Pons (tissue), 1 donor: ENCODE data around the gene ARMCX2.
A peak's percentile ranks its signal among the peaks of the same experiment; 100 is the strongest.
"Not testable (repeated sequence)": the region's sequence is repeated elsewhere in the genome, so short reads cannot be mapped to it uniquely, and the experiment has no call there.

ENCODE experiments used
- DNase-seq: peaks from one replicate; pipeline ENCODE4 v3.0.0-alpha.2; 2016; ENCODE audit warnings: low spot score

Gene ARMCX2

DNA sequence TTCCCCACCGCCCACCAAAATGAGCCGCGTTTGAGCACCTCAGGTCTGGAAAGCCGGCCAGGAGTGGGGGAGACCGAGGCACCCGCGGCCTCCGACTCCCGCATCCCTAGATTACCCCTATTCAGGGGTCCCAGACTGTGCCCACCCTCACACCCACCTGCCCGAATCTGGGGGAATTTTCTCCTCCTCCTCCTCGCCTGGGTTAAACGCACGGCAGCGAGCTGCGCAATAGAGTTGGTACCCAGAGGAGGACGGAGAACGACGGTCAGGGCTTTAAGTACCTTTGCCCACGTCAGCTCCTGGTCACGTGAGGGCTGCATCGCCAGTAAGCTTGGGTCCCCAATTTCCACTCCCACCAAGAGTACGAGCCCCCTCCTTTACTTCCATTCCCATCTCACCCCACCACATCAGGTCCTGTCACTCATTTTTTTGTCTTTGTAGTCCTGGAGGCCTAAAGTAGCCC, at the start of gene ARMCX2:
TSS of gene ARMCX2 (minus strand) at position 250 of the 463 bp plus-strand sequence. CDS start 2,262 bp downstream, outside the sequence.
- DNase-seq, result peak; percentile 59

DNA sequence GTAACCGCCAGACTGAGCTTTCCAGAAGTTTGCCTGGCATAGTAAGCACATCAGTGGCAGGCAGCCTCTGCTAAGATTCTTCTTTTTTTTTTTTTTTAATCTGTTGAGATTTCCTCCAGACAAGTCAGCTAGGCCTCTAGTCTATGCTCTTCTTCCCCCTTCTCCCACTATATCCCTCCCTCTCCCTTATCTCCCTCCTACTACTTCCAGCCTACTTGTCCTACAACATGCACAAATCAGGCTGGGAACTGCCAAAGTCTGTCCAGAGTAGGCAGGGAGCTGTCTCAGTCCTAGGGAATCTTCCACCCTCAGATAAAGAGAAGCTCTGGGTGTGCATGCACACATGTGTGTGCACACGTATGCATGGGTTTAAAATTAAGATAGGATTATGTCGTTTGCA, 49.7 kb upstream of the ARMCX2 start:
- no peak for DNase-seq

DNA sequence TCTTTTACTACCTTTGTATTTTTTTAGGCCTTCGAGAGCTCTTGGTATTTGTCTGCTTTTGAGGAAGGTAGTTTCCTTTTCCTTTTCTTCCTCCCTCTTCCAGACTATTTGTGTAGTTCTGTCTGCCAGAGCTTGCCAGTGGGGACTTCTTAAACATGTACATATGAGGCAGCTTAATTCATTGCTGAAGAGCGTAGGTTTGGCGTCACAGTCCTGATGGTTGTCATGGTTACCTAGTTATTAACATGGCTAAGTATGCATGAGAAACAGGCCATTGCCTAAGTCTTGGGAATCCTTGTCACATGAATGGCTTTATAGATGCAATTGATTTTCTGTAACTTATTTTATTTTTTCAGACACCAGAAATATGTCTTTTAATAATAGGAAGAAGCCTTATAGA, 48.5 kb upstream of the ARMCX2 start:
- no peak for DNase-seq

DNA sequence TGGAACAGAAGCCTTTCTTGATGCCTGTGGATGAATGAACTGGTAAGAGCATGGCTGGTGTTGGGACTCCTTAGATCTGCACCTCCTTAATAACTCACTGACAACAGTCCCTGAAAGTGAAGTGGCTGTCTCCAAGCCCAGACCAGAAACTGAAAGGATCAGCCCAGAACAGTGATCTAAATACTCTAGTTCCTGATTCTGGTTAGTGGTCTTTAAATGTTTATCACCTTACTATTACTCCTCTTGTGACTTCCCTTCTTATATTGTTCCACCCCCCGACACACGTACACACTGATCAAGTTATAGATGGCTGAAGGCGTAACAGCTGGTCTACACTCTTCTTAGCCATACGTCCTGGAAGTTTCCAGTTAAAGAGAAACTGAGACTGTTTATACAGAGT, 33.8 kb upstream of the ARMCX2 start:
- peak; percentile 2 for DNase-seq

DNA sequence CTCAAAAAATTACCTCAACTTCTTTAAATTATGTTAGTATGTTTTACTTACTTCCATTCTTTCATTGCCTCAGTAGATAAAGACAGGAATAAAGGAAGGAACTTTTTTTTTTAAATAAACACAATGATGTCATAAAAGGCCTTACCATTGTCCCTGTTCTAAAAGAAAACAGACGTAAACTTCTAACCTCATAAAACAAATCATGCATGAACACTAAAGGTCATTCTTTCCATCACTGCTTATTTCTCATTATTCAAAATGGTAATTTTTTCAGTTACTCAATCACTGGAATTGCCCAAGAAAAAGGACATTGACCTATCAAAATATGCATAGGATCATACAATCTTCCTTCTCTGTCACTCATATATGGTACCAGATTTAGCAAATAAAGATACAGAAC, 32.2 kb upstream of the ARMCX2 start:
- no peak for DNase-seq

DNA sequence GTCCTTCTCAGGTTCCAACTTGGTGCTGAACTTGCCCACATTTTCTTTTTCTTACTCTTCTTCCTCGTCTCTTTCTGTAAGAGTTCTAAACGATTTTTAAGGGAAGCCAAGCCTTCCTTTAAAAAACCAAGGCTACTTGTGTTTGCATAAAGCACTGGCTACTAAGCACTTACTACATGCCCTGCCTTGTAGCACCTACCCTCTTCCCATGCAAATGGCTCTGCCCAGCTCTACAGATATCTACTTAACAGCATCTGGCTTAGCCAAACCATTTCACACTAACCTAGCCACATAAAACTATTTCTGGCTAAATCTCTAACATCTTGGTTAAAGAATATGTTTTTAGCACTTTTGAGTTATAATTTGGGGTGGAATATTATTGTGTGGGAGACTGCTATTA, 26.9 kb upstream of the ARMCX2 start:
- no peak for DNase-seq

DNA sequence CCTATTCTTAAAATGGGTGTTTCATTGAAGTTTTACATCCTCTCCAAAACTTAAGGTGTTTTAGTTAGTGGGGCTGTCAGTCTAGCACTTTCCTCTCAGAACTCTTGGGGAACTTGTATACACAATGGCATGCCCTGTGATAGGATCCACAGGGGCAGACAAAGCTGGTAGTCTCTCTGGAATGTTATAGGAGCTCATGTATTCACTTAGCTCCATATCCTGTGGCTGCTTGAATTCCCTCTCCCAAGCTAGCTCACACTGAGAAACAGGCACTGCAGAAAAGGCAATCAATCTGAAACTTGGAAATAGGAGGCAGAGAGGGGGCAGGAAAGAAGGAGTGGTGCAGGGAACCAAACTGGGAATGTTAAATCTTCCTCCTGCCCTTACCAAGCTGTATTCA, 26.3 kb upstream of the ARMCX2 start:
- no peak for DNase-seq

DNA sequence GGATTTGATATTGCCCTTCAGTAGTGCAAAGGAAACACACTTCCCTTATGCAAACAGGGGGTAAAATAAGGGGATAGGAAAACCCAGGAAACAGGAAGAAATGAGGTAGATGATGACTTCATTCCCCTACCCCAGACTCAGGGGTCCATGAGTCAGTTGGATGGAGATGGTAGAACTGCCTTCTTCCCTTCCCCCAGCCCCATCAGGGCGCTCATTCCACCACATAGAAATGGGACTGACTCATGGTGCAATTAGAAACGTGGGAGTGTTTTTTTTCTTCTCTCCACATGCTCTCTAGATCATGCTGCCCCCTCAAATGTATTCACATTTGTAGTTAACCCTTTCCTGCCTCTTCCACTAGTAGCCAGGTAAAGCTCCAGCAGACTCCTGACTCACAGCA, 23.1 kb upstream of the ARMCX2 start:
- DNase-seq, result no peak

DNA sequence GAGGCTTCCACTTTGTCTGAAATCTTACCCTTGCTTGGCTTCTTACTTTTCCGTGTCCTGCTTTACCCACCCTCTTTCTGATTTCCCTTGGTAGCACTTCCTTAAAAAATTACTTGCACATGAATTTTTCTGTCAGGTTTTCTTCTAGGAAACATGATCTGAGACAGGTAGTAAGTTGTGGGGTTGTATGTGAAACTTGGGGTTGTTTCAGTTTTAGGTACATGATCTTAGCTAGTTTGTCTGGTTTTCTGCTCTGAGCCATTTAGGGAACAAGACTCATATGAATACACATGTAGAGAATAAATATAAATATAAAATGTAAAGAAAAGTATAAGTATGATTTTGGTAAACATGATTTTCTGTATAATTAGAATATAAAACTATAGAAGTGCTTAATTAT, 17.4 kb upstream of the ARMCX2 start:
- DNase-seq, result no peak

DNA sequence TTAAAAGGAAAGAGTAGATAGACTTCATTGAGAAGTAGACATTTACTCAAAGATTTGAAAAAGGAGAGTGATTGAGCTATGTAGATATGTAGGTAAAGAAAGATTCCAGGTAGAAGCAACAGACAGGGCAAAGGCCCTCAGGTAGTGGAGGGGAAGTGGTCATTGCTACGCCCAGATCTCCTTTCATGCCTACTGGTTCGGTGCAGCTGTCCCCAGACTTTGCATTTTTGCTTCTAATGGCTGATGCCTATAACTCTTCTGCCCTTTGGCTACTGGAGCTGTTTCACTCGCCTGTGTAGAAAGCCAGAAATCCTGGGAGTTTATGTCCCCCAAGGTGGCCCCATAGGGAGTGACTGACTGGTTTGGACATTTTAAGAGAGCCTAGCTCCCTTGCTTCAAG, 16.9 kb upstream of the ARMCX2 start:
- no peak for DNase-seq

DNA sequence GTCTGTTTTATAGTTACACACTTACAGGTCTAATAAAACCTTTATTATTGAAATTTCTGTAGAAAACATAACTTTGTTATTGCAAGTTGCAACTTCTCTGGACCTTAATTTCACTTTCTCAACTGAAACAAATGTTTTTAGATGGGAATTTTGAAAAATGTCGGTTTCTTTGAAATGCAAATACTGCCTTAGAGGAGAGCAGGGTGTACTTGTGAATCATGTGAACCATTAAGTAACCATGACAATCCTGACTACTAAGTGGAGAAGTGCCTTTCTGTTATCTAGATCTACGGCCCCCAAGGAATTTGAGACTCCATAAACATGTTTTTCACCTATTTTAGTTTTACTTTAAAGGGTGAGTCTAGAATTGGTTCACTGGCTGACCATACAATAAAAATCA, 8.5 kb upstream of the ARMCX2 start:
- no peak for DNase-seq

DNA sequence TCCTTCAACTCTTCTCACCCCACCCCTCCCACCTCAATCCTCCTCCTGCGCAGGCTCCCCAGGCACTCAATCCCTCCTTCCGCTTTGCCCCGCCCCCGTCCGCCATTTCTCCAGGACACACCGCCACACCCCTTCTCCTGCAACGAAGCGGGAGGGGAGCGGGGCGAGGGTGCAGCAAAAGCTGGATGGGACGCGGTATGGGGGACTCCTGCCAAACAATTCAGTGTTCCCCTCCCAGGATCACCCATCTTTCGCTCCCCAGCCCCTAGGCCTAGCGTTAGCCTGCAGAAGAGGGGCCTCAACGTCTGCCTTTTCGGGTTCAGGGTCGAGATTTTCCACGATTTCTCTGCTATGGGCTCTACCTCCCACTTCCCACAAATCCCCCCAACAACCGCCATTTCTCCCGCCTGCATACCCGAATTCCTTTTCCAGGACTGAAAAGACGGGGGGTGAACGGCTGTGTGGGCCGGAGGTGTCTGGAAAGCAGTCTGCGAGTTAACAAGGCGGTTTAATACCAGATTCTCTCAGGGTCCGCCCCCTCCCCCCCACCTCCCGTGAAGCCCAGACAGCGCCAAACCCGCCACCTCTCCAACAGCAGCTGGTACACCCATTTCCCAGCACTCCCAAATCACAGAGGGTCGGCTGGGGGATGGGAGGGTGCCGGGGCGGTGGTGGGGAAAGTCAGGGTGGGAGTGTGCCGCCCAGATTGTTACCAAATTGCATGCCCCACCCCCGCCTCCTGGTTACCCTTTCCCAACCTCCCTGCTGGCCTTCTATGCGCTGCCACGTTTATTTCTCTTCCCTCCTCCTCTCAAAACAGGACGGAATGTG, 774 bp downstream of the ARMCX2 start:
- peak; percentile 49 for DNase-seq

DNA sequence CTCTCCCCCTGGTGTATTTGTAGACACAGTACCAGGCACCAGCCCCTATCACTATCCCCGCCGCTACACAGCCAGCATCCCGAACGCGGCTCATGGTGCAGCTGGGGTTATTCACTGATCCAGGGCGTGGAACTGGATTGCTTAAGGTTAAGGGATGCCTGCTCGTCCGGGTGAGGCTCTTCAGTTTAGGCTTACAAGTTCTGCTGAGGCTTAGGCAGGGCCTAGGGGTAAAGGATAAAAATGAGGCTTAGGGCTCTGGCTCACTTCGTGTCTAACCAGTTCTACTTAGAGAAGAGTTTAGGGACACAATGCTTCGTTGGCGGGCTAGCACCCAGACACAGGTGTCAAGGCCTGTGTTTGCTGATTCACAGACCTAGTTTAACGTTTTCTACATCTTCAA, 2.2 kb downstream of the ARMCX2 start:
- DNase-seq, result no peak

DNA sequence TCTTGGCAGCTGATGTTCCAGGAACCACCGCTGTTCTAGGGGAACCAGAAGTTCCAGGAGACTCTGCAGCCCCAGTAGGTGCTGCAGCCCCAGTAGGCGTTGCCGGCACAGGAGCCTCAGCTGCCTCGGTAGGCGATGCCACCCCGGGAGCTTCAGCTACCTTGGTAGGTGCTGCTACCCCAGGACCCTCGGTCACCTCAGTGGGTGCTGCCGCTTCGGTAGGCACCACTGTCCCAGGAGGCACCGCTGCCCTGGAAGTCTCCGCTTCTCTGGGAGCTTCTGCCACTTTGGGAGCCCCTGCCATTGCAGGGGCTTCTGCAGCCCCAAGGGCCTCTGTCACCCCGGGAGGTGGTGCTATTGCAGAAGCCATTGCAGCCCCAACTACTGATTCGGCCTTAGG, 2.8 kb downstream of the ARMCX2 start:
- no peak for DNase-seq

DNA sequence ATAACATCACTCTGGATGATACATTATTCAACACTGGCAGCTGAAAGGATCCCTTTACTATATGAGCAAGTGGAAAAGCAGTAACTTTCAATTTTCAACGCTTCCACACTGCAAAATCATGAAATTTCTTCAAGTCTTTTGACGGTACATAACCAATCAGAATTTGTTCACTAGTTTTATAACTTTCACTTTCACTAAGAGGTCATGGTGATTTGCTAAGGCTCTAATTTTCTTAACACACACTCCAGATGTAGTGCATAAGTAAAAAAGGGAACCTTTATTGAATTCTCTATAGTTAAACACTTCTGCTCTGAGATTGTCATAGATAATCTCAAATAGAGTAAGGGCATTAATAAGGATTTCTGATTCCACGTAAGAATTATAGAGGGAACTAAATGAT, 4.1 kb downstream of the ARMCX2 start:
- DNase-seq, result peak; percentile 15

DNA sequence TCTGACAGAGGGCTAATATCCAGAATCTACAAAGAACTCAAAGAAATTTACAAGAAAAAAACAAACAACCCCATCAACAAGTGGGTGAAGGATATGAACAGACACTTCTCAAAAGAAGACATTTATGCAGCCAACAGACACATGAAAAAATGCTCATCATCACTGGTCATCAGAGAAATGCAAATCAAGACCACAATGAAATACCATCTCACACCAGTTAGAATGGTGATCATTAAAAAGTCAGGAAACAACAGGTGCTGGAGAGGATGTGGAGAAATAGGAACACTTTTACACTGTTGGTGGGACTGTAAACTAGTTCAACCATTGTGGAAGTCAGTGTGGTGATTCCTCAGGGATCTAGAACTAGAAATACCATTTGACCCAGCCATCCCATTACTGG, 11.9 kb downstream of the ARMCX2 start:
- not testable (repeated sequence) for DNase-seq

DNA sequence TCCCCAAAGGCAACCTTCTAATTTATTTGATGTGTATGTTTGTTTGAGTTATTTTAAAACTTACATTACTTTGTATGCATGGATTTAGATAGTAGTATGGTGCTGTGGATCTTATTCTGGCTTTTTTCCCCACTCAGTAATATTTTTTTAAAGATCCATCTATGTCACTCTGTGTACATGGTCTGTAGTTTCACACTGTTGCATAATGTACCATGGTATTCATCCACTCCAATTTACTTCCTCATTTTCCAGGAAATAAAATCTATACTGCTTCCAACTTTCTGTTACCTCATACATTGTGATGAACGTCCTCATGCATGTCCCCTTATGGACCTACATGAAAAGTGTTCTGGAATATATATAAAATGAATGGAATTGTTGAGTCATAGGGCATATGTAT, 17.6 kb downstream of the ARMCX2 start:
- DNase-seq, result no peak

DNA sequence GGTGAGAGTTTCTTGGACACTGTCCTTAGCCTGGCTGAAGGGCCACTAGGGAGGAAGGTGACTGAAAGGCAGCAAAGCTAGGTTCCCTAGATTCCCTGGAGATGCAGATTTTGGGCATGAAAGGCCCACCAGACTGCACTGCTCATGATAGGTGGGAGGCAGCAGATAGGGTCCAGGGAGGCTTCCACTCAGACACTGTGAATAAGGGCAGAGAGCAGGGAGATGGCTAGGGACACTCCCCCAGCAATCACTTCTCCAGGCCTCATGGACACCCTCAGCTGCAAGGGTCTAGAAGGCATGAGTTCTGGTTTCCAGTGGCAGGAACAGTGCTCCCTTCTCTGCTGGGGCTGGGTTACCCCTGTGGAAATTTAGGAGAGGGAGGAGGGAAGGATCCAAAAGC, 20.1 kb downstream of the ARMCX2 start:
- no peak for DNase-seq

DNA sequence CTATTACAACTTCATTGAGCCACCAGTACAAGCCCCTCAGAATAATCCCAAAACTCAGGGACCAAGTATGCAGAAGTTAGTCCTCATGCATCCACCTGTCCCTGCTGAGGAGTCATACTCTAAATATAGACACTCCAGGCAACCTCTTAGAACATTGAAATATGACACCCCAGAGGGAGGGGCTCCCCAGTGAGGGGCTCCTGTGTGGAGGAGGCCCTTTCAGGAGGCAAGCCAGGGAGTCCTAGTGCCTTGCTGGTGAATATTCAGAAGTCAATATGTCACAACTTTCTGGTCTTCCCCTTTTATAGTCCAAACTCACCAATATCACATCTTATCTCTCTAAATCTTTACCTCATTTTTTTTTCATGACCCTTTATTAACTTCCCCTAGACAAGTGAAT, 40.3 kb downstream of the ARMCX2 start:
- DNase-seq, result no peak

DNA sequence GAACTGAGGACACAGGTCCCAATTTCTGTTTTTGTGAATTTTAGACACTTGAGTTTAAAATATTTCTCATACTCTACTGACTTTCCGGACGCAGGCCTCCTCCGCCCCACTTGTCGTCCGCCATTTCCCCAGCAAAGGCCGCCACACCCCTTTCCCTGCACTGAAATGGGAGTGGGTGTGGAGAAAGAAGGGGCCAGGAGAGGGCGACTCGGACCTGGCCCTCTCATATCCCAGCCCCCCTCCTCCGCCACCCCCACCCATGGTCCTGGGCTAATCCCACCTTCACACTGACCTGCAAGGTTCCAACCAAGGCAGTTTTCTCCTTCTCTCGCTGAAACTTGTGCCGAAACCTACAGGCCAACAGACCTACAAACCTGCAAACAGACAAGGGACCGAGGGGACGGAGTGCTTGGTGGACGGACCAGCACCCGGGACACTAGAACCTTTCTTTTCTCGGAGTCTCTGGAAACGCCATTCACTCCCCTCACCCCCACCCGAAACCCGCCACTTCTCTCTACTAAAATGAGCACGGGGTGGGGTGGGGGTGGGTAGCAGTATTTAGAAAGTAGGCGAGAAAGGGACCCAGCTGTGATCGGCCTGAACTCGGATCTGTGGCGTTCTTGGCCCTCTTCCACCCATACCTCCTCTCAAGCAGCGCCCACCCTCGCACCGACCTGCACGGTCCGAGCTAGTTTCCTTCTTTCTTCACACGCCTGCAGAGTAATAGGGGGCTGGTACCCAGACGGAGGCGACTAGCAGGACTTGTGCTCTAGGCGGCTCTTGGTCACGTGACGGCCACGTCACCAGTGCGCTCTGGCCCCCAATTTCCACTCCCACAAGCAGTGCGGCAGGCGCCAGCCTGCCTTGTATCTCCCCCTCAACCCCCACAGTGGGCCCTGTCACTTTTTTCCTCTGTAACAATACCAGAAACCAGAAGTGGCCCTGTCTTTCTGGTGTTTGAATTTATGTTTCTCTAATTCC, 42.1 kb downstream of the ARMCX2 start, which contains the start of gene ARMCX6:
TSS of gene ARMCX6 (minus strand) at position 790 of the 981 bp plus-strand sequence. CDS start 1,380 bp downstream, outside the sequence.
- DNase-seq, result peak; percentile 78

DNA sequence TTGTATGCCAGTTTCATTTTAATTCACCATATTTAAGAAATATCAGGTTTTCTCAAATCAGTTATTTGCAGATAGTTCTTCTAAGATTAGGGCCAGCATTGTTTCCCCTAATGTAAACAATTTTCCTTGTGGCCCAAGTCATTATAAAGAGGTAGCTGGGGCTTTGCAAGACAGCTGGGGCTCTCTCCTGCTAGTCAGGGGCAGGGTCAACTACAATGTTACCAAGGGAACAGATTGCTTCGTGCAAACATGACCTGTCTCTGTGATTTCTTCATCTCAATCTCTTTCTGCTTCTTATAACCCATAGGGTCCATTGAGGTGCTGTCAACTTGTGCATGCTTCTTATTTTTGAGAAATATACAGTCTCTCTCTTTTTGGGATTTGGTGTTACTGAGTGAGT, 53.9 kb downstream of the ARMCX2 start:
- DNase-seq, result no peak
